CD14-positive monocyte (primary cell): ENCODE data around the gene WBP1. TPM values are rescaled to one million over a fixed set of nuclear protein-coding genes. Genes with fewer than 3 reads are reported as not detected.

Source experiments
- DNase-seq, 3 donors: peaks; one replicate each; pipeline ENCODE4 v3.0.0-alpha.2; 2011 to 2022
- H2AFZ ChIP-seq: 2 replicates; pipeline ENCODE4 v1.6.0; 2012; ENCODE audit warnings: mild to moderate bottlenecking, low read depth, low read length, inconsistent platforms; ENCODE audit not compliant: insufficient read depth, poor library complexity, severe bottlenecking
- H3K27ac ChIP-seq, 2 donors: 1 replicate in 1 of 2; 2 replicates in 1 of 2; pipeline ENCODE4 v1.5.1; 2012 to 2013; ENCODE audit warnings: low read length in 2 of 2, control low read depth in 1 of 2, inconsistent platforms in 1 of 2, low read depth in 1 of 2, mild to moderate bottlenecking in 1 of 2
- H3K27me3 ChIP-seq, 2 donors: one replicate each; pipeline versions ENCODE4 v1.6.0 to v1.6.1; 2011 to 2013; ENCODE audit warnings: low read length in 2 of 2; ENCODE audit not compliant: control insufficient read depth in 2 of 2, insufficient read depth in 2 of 2
- H3K36me3 ChIP-seq, 2 donors: replicated peaks in 1 of 2; 1 replicate in 1 of 2; 2 replicates in 1 of 2; pipeline versions ENCODE4 v1.5.1 to v1.6.1; 2012 to 2013; ENCODE audit warnings: low read length in 2 of 2, control low read depth in 1 of 2, inconsistent platforms in 1 of 2, mild to moderate bottlenecking in 1 of 2; ENCODE audit not compliant: insufficient read depth in 2 of 2, control insufficient read depth in 1 of 2
- H3K4me1 ChIP-seq, 2 donors: 1 replicate in 1 of 2; 2 replicates in 1 of 2; pipeline versions ENCODE4 v1.5.1 to v1.6.1; 2012 to 2013; ENCODE audit warnings: low read length in 2 of 2, control low read depth in 1 of 2, inconsistent platforms in 1 of 2, mild to moderate bottlenecking in 1 of 2, moderate library complexity in 1 of 2; ENCODE audit not compliant: insufficient read depth in 2 of 2, control insufficient read depth in 1 of 2
- H3K4me2 ChIP-seq: replicated peaks from 2 replicates; pipeline ENCODE3; 2012; ENCODE audit warnings: low read length, moderate library complexity, mild to moderate bottlenecking; ENCODE audit not compliant: poor library complexity, severe bottlenecking; ENCODE audit errors: extremely low read depth
- H3K4me3 ChIP-seq, 3 experiments: fragments of 200-600 bp in 1 of 3; sonication (generic) in 1 of 3; replicated peaks in 1 of 3; 1 replicate in 2 of 3; 2 replicates in 1 of 3; pipeline ENCODE4 v1.5.1; 2011 to 2013; ENCODE audit warnings: low read length in 3 of 3, mild to moderate bottlenecking in 3 of 3, control low read depth in 2 of 3, low read depth in 2 of 3, inconsistent platforms in 1 of 3, moderate library complexity in 1 of 3
- H3K79me2 ChIP-seq: 2 replicates; pipeline ENCODE4 v1.6.0; 2012; ENCODE audit warnings: mild to moderate bottlenecking, control low read depth, inconsistent platforms, low read length, moderate library complexity; ENCODE audit not compliant: insufficient read depth
- H3K9ac ChIP-seq: 2 replicates; pipeline ENCODE4 v1.6.0; 2017; ENCODE audit warnings: low read length, mild to moderate bottlenecking; ENCODE audit not compliant: insufficient read depth, poor library complexity, severe bottlenecking
- H3K9me3 ChIP-seq, 2 donors: replicated peaks in 1 of 2; 1 replicate in 1 of 2; 2 replicates in 1 of 2; pipeline versions ENCODE4 v1.5.1 to v1.6.1; 2012 to 2013; ENCODE audit warnings: low read length in 2 of 2, control low read depth in 1 of 2; ENCODE audit not compliant: control insufficient read depth in 1 of 2, insufficient read depth in 1 of 2
- H4K20me1 ChIP-seq: 2 replicates; pipeline ENCODE4 v1.6.0; 2012; ENCODE audit warnings: mild to moderate bottlenecking, low read length, control low read depth, moderate library complexity; ENCODE audit not compliant: insufficient read depth
- H3K27ac Mint-ChIP-seq, 7 donors: one replicate each; pipeline ENCODE4 v1.8.0; 2020; ENCODE audit warnings: mild to moderate bottlenecking in 7 of 7, mixed read lengths in 7 of 7, moderate library complexity in 6 of 7, inconsistent platforms in 2 of 7
- H3K27me3 Mint-ChIP-seq, 3 donors: one replicate each; pipeline ENCODE4 v1.8.0; 2021 to 2022; ENCODE audit warnings: low read depth in 3 of 3, mild to moderate bottlenecking in 3 of 3, mixed read lengths in 3 of 3, moderate library complexity in 3 of 3, inconsistent platforms in 1 of 3
- H3K36me3 Mint-ChIP-seq, 2 donors: one replicate each; pipeline ENCODE4 v1.8.0; 2020; ENCODE audit warnings: mixed read lengths in 2 of 2, inconsistent platforms in 1 of 2, mild to moderate bottlenecking in 1 of 2
- H3K4me1 Mint-ChIP-seq: one replicate; pipeline ENCODE4 v1.8.0; 2020; ENCODE audit warnings: mild to moderate bottlenecking, mixed read lengths
- H3K4me3 Mint-ChIP-seq, 2 donors: one replicate each; pipeline ENCODE4 v1.8.0; 2020; ENCODE audit warnings: mild to moderate bottlenecking in 2 of 2, mixed read lengths in 2 of 2, moderate library complexity in 1 of 2
- H3K9me3 Mint-ChIP-seq, 7 donors: one replicate each; pipeline ENCODE4 v1.8.0; 2020 to 2022; ENCODE audit warnings: mixed read lengths in 7 of 7, mild to moderate bottlenecking in 6 of 7, moderate library complexity in 6 of 7, inconsistent platforms in 2 of 7
- WGBS: methylation state at CpG from one replicate; pipeline ENCODE4 v1.1.5; 2013; ENCODE audit warnings: missing lambda C conversion rate; ENCODE audit not compliant: insufficient coverage; 5-methylcytosine and 5-hydroxymethylcytosine counted together
- intact Hi-C, 2 donors: fragments of 100-400 bp; cut with micrococcal nuclease; formaldehyde crosslinking; loops; one replicate each; pipeline versions ENCODE4 v1.15.0 to v1.15.1; 2023
- polyA plus RNA-seq, 3 donors: library from polyadenylated mRNA; depleted of rRNA in 1 of 3; unstranded in 2 of 3; stranded (reverse) in 1 of 3; fragments of 300-500 nt in 2 of 3; fragments of >200 nt in 1 of 3; fragmentation: Illumina TruSeq in 2 of 3; gene quantifications; 1 replicate in 2 of 3; 2 replicates in 1 of 3; pipeline ENCODE4 v1.2.3, GENCODE V29; 2012 to 2021
- TF ChIP-seq, protein P1 (sequence below): fragments of 200-600 bp; IDR thresholded peaks from one replicate; pipeline ENCODE4 v1.8.0; 2022; ENCODE audit warnings: antibody characterized with exemption, mild to moderate bottlenecking

Gene WBP1
- polyA plus RNA-seq, 3 donors, result 23.9 to 109 (median 31.0) TPM

- H3K4me1 ChIP-seq, result peaks cover 29 to 38% of the 10 kb centered on the region in 2 donors
- H3K4me1 Mint-ChIP-seq, result peaks cover 34% of the 10 kb centered on the region
- peak overlapping the region; percentile 76 for H3K9ac ChIP-seq
- peak overlapping the region; percentile 100 for H3K4me3 Mint-ChIP-seq
- H3K4me2 ChIP-seq, result peak overlapping the region; percentile 95
- no peaks in the 10 kb centered on the region for H3K27me3 ChIP-seq
- TF ChIP-seq, protein P1, sequence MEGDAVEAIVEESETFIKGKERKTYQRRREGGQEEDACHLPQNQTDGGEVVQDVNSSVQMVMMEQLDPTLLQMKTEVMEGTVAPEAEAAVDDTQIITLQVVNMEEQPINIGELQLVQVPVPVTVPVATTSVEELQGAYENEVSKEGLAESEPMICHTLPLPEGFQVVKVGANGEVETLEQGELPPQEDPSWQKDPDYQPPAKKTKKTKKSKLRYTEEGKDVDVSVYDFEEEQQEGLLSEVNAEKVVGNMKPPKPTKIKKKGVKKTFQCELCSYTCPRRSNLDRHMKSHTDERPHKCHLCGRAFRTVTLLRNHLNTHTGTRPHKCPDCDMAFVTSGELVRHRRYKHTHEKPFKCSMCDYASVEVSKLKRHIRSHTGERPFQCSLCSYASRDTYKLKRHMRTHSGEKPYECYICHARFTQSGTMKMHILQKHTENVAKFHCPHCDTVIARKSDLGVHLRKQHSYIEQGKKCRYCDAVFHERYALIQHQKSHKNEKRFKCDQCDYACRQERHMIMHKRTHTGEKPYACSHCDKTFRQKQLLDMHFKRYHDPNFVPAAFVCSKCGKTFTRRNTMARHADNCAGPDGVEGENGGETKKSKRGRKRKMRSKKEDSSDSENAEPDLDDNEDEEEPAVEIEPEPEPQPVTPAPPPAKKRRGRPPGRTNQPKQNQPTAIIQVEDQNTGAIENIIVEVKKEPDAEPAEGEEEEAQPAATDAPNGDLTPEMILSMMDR, result no peak
- H3K9me3 Mint-ChIP-seq, result no peaks in the 10 kb centered on the region
- intact Hi-C loops, result loop anchor here (1.0 to 5.0 kb wide), 6 partner anchors 27 to 105 kb away; partner anchors contain the start of genes AUP1 (in 2 of the 2), HTRA2 (in 2 of the 2), INO80B (in 2 of the 2) and DQX1 (in 1 of the 2)
- peaks cover 29 to 45% of the 10 kb centered on the region in 2 donors for H3K36me3 Mint-ChIP-seq
- peaks cover 0 to 2% (median 0%) of the 10 kb centered on the region in 3 donors for H3K27me3 Mint-ChIP-seq
- peak overlapping the region; percentile 84 to 90 for H3K27ac ChIP-seq
- peaks cover 18 to 35% of the 10 kb centered on the region in 2 donors for H3K36me3 ChIP-seq
- peak in 2 of 3 donors; percentile 19 to 55 for DNase-seq
- H2AFZ ChIP-seq, result peak overlapping the region; percentile 98
- H3K79me2 ChIP-seq, result peaks cover 49% of the 10 kb centered on the region
- no peaks in the 10 kb centered on the region for H3K9me3 ChIP-seq
- peak overlapping the region; percentile 61 to 94 (median 86) for H3K4me3 ChIP-seq
- H3K27ac Mint-ChIP-seq, result peak overlapping the region; percentile 90 to 100 (median 99)
- H4K20me1 ChIP-seq, result peaks cover 23% of the 10 kb centered on the region
- WGBS, result 3% methylated on average over 71 of the region's 80 CpGs
Measured at GRCh38 chr2:74481961-74482800, 23.9 kb downstream of the WBP1 start.

GRCh38 chr2:74482801-74483674 is 24.8 kb downstream of the WBP1 start, which contains the start of the genes CCDC142 and TTC31:
TSS of gene CCDC142 (minus strand) at chr2:74482998. CDS start at chr2:74482837, 161 bp downstream.
TSS of gene TTC31 (plus strand) at chr2:74483081. CDS start at chr2:74483096, 15 bp downstream.
- Histone ChIP-seq H3K4me2 (peak within 1 kb of the TSS; percentile 95), H3K36me3 (peaks cover 18 to 40% of the 10 kb centered on the region in 2 donors), H2AFZ (peak within 1 kb of the TSS; percentile 98), H3K9ac (peak within 1 kb of the TSS; percentile 76), H4K20me1 (peaks cover 20% of the 10 kb centered on the region), H3K4me3 (peak within 1 kb of the TSS; percentile 61 to 94 (median 86)), H3K27ac (peak within 1 kb of the TSS; percentile 84 to 90), H3K9me3 (no peaks in the 10 kb centered on the region), H3K27me3 (no peaks in the 10 kb centered on the region), H3K4me1 (peaks cover 24 to 32% of the 10 kb centered on the region in 2 donors), H3K79me2 (peaks cover 49% of the 10 kb centered on the region)
- H3K27ac Mint-ChIP-seq, result peak within 1 kb of the TSS; percentile 90 to 100 (median 99)
- DNase-seq, result peak; percentile 93 to 95 (median 94)
- no peaks in the 10 kb centered on the region for H3K9me3 Mint-ChIP-seq
- WGBS, result 1% methylated on average over 43 of the region's 50 CpGs
- H3K36me3 Mint-ChIP-seq, result peaks cover 31 to 47% of the 10 kb centered on the region in 2 donors
- H3K4me3 Mint-ChIP-seq, result peak within 1 kb of the TSS; percentile 100
- H3K27me3 Mint-ChIP-seq, result peaks cover 0 to 2% (median 0%) of the 10 kb centered on the region in 3 donors
- TF ChIP-seq, protein P1, result peak; percentile 88
- H3K4me1 Mint-ChIP-seq, result peaks cover 29% of the 10 kb centered on the region
- intact Hi-C loops, result loop anchor here (1.0 to 5.0 kb wide), 6 partner anchors 28 to 104 kb away; partner anchors contain the start of genes AUP1 (in 2 of the 2), HTRA2 (in 2 of the 2), INO80B (in 2 of the 2) and DQX1 (in 1 of the 2)
